Peyer's patch (tissue), 4 donors: ENCODE data around the gene SMG6. TPM values are rescaled to one million over a fixed set of nuclear protein-coding genes. Genes with fewer than 3 reads are reported as not detected.
"Not testable (repeated sequence)": the region's sequence is repeated elsewhere in the genome, so short reads cannot be mapped to it uniquely, and the experiment has no call there.

Experiments used
- DNase-seq, 3 donors: peaks; one replicate each; pipeline ENCODE4 v3.0.0-alpha.2; 2017 to 2019
- H3K27ac ChIP-seq, 4 donors: fragments of 200-600 bp; sonication (generic); one replicate each; pipeline ENCODE4 v1.5.1; 2016 to 2019
- H3K27me3 ChIP-seq, 2 donors: fragments of 200-600 bp; sonication (generic); one replicate each; pipeline ENCODE4 v1.5.1; 2019
- H3K36me3 ChIP-seq, 3 donors: fragments of 200-600 bp; sonication (generic); one replicate each; pipeline ENCODE4 v1.5.1; 2016 to 2019
- H3K4me1 ChIP-seq, 4 donors: fragments of 200-600 bp; sonication (generic); one replicate each; pipeline ENCODE4 v1.5.1; 2016 to 2019
- H3K4me3 ChIP-seq, 4 donors: fragments of 200-600 bp; sonication (generic); 1 replicate in 3 of 4; 2 replicates in 1 of 4; pipeline ENCODE4 v1.5.1; 2016 to 2019; ENCODE audit warnings: mild to moderate bottlenecking in 1 of 4
- H3K9me3 ChIP-seq, 4 donors: fragments of 200-600 bp; sonication (generic); one replicate each; pipeline ENCODE4 v1.5.1; 2016 to 2019; ENCODE audit warnings: mild to moderate bottlenecking in 1 of 4
- POLR2A ChIP-seq, 2 donors: fragments of 450-650 bp; IDR thresholded peaks; one replicate each; pipeline ENCODE4 v1.5.1; 2017; ENCODE audit warnings: antibody characterized with exemption in 2 of 2, mild to moderate bottlenecking in 2 of 2, moderate library complexity in 2 of 2
- total RNA-seq, 4 donors: library from RNA; depleted of rRNA; stranded (reverse); fragments of >200 nt; gene quantifications; one replicate each; pipeline ENCODE4 v1.1.0, GENCODE V29; 2016
- TF ChIP-seq, protein P1 (sequence below), 6 experiments: fragments of 450-650 bp in 4 of 6; fragments of 200-600 bp in 2 of 6; sonication (generic) in 1 of 6; IDR thresholded peaks; one replicate each; pipeline ENCODE4 v1.5.1; 2017 to 2019; ENCODE audit warnings: antibody characterized with exemption in 6 of 6, mild to moderate bottlenecking in 3 of 6, moderate library complexity in 1 of 6

Gene SMG6
- total RNA-seq, 4 donors from 2014 or later = 33.3 to 139 (median 67.4) TPM

DNA sequence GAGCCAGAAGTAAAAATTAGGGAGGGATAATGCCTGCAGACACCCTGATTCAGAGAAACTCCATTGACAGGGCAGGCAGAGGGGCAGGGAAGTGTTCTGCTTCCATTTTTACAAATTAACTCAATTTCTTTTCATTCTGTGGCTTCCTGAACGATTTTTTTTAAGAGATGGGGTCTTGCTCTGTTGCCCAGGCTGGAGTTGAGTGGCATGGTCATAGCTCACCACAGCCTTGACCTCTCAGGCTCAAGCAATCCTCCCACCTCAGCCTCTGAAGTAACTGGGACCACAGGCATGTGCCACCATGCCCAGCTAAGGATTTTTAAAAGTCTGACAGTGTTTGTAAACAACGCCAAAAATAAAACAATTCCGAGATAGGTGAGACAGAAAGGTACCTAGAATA is 99.8 kb downstream of the SMG6 start:
- H3K4me3 ChIP-seq = no peak overlapping the region
- no peak for DNase-seq
- H3K27me3 ChIP-seq = no peaks in the 10 kb centered on the region
- no peak overlapping the region for H3K27ac ChIP-seq
- H3K4me1 ChIP-seq = no peaks in the 10 kb centered on the region
- no peaks in the 10 kb centered on the region for H3K9me3 ChIP-seq
- no peak for TF ChIP-seq POLR2A (IDR thresholded peaks at IDR 0.05)
- TF ChIP-seq, protein P1, sequence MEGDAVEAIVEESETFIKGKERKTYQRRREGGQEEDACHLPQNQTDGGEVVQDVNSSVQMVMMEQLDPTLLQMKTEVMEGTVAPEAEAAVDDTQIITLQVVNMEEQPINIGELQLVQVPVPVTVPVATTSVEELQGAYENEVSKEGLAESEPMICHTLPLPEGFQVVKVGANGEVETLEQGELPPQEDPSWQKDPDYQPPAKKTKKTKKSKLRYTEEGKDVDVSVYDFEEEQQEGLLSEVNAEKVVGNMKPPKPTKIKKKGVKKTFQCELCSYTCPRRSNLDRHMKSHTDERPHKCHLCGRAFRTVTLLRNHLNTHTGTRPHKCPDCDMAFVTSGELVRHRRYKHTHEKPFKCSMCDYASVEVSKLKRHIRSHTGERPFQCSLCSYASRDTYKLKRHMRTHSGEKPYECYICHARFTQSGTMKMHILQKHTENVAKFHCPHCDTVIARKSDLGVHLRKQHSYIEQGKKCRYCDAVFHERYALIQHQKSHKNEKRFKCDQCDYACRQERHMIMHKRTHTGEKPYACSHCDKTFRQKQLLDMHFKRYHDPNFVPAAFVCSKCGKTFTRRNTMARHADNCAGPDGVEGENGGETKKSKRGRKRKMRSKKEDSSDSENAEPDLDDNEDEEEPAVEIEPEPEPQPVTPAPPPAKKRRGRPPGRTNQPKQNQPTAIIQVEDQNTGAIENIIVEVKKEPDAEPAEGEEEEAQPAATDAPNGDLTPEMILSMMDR (IDR thresholded peaks at IDR 0.05) = no peak
- no peaks in the 10 kb centered on the region for H3K36me3 ChIP-seq

GRCh38 chr17:2202996-2203575 is 100.5 kb downstream of the SMG6 start:
- Histone ChIP-seq H3K9me3 (no peaks in the 10 kb centered on the region), H3K4me3 (no peak overlapping the region), H3K27me3 (no peaks in the 10 kb centered on the region), H3K27ac (no peak overlapping the region), H3K36me3 (no peaks in the 10 kb centered on the region), H3K4me1 (no peaks in the 10 kb centered on the region)
- no peak for TF ChIP-seq POLR2A (IDR thresholded peaks at IDR 0.05)
- no peak for DNase-seq

GRCh38 chr17:2202302-2202995 is 101.1 kb downstream of the SMG6 start:
- TF ChIP-seq, protein P1 (IDR thresholded peaks at IDR 0.05) = no peak
- no peak for TF ChIP-seq POLR2A (IDR thresholded peaks at IDR 0.05)
- H3K4me3 ChIP-seq = no peak overlapping the region
- H3K9me3 ChIP-seq = no peaks in the 10 kb centered on the region
- H3K27me3 ChIP-seq = no peaks in the 10 kb centered on the region
- H3K36me3 ChIP-seq = no peaks in the 10 kb centered on the region
- no peak overlapping the region for H3K27ac ChIP-seq
- DNase-seq = no peak
- H3K4me1 ChIP-seq = no peaks in the 10 kb centered on the region

DNA sequence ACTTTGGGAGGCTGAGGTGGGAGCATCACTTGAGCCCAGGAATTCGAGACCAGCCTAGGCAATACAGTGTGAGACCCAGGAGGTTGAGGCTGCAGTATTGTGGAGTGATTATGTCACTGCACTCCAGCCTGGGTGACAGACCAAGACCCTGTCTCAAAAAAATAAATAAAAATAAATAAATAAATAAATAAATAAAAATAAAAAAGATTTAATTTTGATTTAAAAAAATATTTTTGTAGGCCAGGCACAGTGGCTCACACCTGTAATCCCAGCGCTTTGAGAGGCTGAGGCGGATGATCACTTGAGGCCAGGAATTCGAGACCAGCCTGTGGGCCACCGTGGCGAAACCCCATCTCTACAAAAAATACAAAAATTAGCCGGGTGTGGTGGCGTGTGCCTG is 104.2 kb downstream of the SMG6 start:
- not testable (repeated sequence) for H3K36me3 ChIP-seq, DNase-seq

GRCh38 chr17:2198927-2199326 is 104.7 kb downstream of the SMG6 start:
- Histone ChIP-seq H3K27ac (no peak overlapping the region), H3K27me3 (no peaks in the 10 kb centered on the region), H3K36me3 (no peaks in the 10 kb centered on the region), H3K4me1 (no peaks in the 10 kb centered on the region), H3K4me3 (no peak overlapping the region), H3K9me3 (no peaks in the 10 kb centered on the region)
- TF ChIP-seq POLR2A (IDR thresholded peaks at IDR 0.05) = no peak
- TF ChIP-seq, protein P1 (IDR thresholded peaks at IDR 0.05) = no peak
- DNase-seq = no peak

More for the DNA sequence above, 104.2 kb downstream of the SMG6 start:
- not testable (repeated sequence) for H3K4me1 ChIP-seq, H3K4me3 ChIP-seq, H3K27ac ChIP-seq, H3K9me3 ChIP-seq, H3K27me3 ChIP-seq

- Histone ChIP-seq H3K27ac (no peak overlapping the region), H3K27me3 (no peaks in the 10 kb centered on the region), H3K4me3 (no peak overlapping the region), H3K4me1 (peaks cover 0 to 8% (median 2%) of the 10 kb centered on the region in 4 donors), H3K36me3 (no peaks in the 10 kb centered on the region), H3K9me3 (no peaks in the 10 kb centered on the region)
- TF ChIP-seq, protein P1 (IDR thresholded peaks at IDR 0.05) = no peak
- TF ChIP-seq POLR2A (IDR thresholded peaks at IDR 0.05) = no peak
- DNase-seq = no peak
These were observed 106.3 kb downstream of the SMG6 start for GRCh38 chr17:2197271-2197670.
